ENCODE measurements around the gene DPP10.

The DPP10 gene

GRCh38 chr2:115234737-115235136 lies 792.3 kb downstream of the DPP10 start:
- DNase-seq (ENCODE audit: low read depth, low spot score), result no peak

- no peak for DNase-seq (ENCODE audit: low read depth, low spot score)
These were observed 805.6 kb downstream of the DPP10 start for GRCh38 chr2:115248066-115248465.

GRCh38 chr2:115277366-115277765 lies 834.9 kb downstream of the DPP10 start:
- no peak for DNase-seq (ENCODE audit: low read depth, low spot score)

- no peak for DNase-seq (ENCODE audit: low read depth, low spot score)
These were observed 843.0 kb downstream of the DPP10 start for GRCh38 chr2:115285416-115285815.

- DNase-seq (ENCODE audit: low read depth, low spot score), result no peak
These were observed 848.0 kb downstream of the DPP10 start for GRCh38 chr2:115290478-115290877.

GRCh38 chr2:115292742-115293141 lies 850.3 kb downstream of the DPP10 start:
- no peak for DNase-seq (ENCODE audit: low read depth, low spot score)

GRCh38 chr2:115294999-115295398 lies 852.6 kb downstream of the DPP10 start:
- no peak for DNase-seq (ENCODE audit: low read depth, low spot score)

- DNase-seq (ENCODE audit: low read depth, low spot score), result no peak
These were observed 854.6 kb downstream of the DPP10 start for GRCh38 chr2:115297056-115297455.

GRCh38 chr2:115299199-115299598 lies 856.8 kb downstream of the DPP10 start:
- DNase-seq (ENCODE audit: low read depth, low spot score), result no peak

- no peak for DNase-seq (ENCODE audit: low read depth, low spot score)
These were observed 863.3 kb downstream of the DPP10 start for GRCh38 chr2:115305712-115306111.

GRCh38 chr2:115314119-115314518 lies 871.7 kb downstream of the DPP10 start:
- no peak for DNase-seq (ENCODE audit: low read depth, low spot score)

GRCh38 chr2:115327061-115327460 lies 884.6 kb downstream of the DPP10 start:
- no peak for DNase-seq (ENCODE audit: low read depth, low spot score)

- no peak for DNase-seq (ENCODE audit: low read depth, low spot score)
These were observed 917.1 kb downstream of the DPP10 start for GRCh38 chr2:115359550-115359949.

GRCh38 chr2:115364093-115364492 lies 921.7 kb downstream of the DPP10 start:
- no peak for DNase-seq (ENCODE audit: low read depth, low spot score)

- no peak for DNase-seq (ENCODE audit: low read depth, low spot score)
These were observed 927.0 kb downstream of the DPP10 start for GRCh38 chr2:115369400-115369799.

- no peak for DNase-seq (ENCODE audit: low read depth, low spot score)
These were observed 932.5 kb downstream of the DPP10 start for GRCh38 chr2:115374981-115375380.

- no peak for DNase-seq (ENCODE audit: low read depth, low spot score)
These were observed 942.0 kb downstream of the DPP10 start for GRCh38 chr2:115384399-115384798.

- DNase-seq (ENCODE audit: low read depth, low spot score), result no peak
These were observed 944.0 kb downstream of the DPP10 start for GRCh38 chr2:115386465-115386864.

- DNase-seq (ENCODE audit: low read depth, low spot score), result no peak
These were observed 946.6 kb downstream of the DPP10 start for GRCh38 chr2:115389024-115389423.

GRCh38 chr2:115389898-115390565 lies 947.6 kb downstream of the DPP10 start:
- DNase-seq (ENCODE audit: low read depth, low spot score), result no peak

- DNase-seq (ENCODE audit: low read depth, low spot score), result no peak
These were observed 954.1 kb downstream of the DPP10 start for GRCh38 chr2:115396579-115396978.

- no peak for DNase-seq (ENCODE audit: low read depth, low spot score)
These were observed 958.5 kb downstream of the DPP10 start for GRCh38 chr2:115400940-115401339.

GRCh38 chr2:115412501-115412900 lies 970.1 kb downstream of the DPP10 start:
- no peak for DNase-seq (ENCODE audit: low read depth, low spot score)

GRCh38 chr2:115413791-115414190 lies 971.4 kb downstream of the DPP10 start:
- no peak for DNase-seq (ENCODE audit: low read depth, low spot score)
